ENCODE measurements around the gene MNX1.

The MNX1 gene

GRCh38 chr7:157010588-157011332 lies at the start of gene MNX1:
Gene MNX1 (minus strand): TSS chr7:157010663. CDS start chr7:157010350, 313 bp downstream.
- DNase-seq, result peak; percentile 47

- no peak for DNase-seq
These were observed 49.1 kb upstream of the MNX1 start for GRCh38 chr7:157059534-157059933.

- no peak for DNase-seq
These were observed 48.2 kb upstream of the MNX1 start for GRCh38 chr7:157058701-157059100.

GRCh38 chr7:157058068-157058467 lies 47.6 kb upstream of the MNX1 start:
- no peak for DNase-seq

- no peak for DNase-seq
These were observed 46.8 kb upstream of the MNX1 start for GRCh38 chr7:157056957-157057902.

GRCh38 chr7:157056246-157056645 lies 45.8 kb upstream of the MNX1 start:
- no peak for DNase-seq

- DNase-seq, result no peak
These were observed 44.5 kb upstream of the MNX1 start for GRCh38 chr7:157054927-157055326.

GRCh38 chr7:157053118-157053517 lies 42.7 kb upstream of the MNX1 start:
- no peak for DNase-seq

GRCh38 chr7:157047148-157047547 lies 36.7 kb upstream of the MNX1 start:
- DNase-seq, result no peak

GRCh38 chr7:157046681-157047080 lies 36.2 kb upstream of the MNX1 start:
- no peak for DNase-seq

GRCh38 chr7:157044943-157045660 lies 34.6 kb upstream of the MNX1 start:
- DNase-seq, result no peak

- DNase-seq, result no peak
These were observed 33.8 kb upstream of the MNX1 start for GRCh38 chr7:157044147-157044687.

GRCh38 chr7:157043745-157044144 lies 33.3 kb upstream of the MNX1 start:
- no peak for DNase-seq

- DNase-seq, result no peak
These were observed 31.2 kb upstream of the MNX1 start for GRCh38 chr7:157041514-157042277.

- DNase-seq, result no peak
These were observed 30.5 kb upstream of the MNX1 start for GRCh38 chr7:157041004-157041403.

GRCh38 chr7:157037635-157038034 lies 27.2 kb upstream of the MNX1 start:
- DNase-seq, result no peak

- DNase-seq, result no peak
These were observed 26.6 kb upstream of the MNX1 start for GRCh38 chr7:157037028-157037427.

- no peak for DNase-seq
These were observed 25.5 kb upstream of the MNX1 start for GRCh38 chr7:157035979-157036378.

GRCh38 chr7:157035302-157035701 lies 24.8 kb upstream of the MNX1 start:
- DNase-seq, result no peak

- DNase-seq, result no peak
These were observed 23.3 kb upstream of the MNX1 start for GRCh38 chr7:157033483-157034473.
